Measurements from ENCODE around the gene LILRB4.
A peak's percentile ranks its signal among the peaks of the same experiment; 100 is the strongest.
"Not testable (repeated sequence)": the region's sequence is repeated elsewhere in the genome, so short reads cannot be mapped to it uniquely, and the experiment has no call there.

The LILRB4 gene

GRCh38 chr19:54662730-54663129, at the start of gene LILRB4:
Gene LILRB4 (plus strand): TSS chr19:54662985. CDS start chr19:54663034, 49 bp downstream.
- intact Hi-C loops (cut with DNase I), result no loop called here
- DNase-seq, result peak in 3 of 10 donors; percentile 7 to 84 (median 21)

GRCh38 chr19:54614726-54615125, 48.1 kb upstream of the LILRB4 start:
- no peak for DNase-seq
- intact Hi-C loops (cut with DNase I), result no loop called here

- DNase-seq, result no peak
- intact Hi-C loops (cut with DNase I), result no loop called here
Measured at GRCh38 chr19:54616057-54616456, 46.7 kb upstream of the LILRB4 start.

GRCh38 chr19:54616821-54617560, 45.8 kb upstream of the LILRB4 start:
- DNase-seq, result peak in 1 of 10 donors; percentile 41
- intact Hi-C loops (cut with DNase I), result no loop called here

- intact Hi-C loops (cut with DNase I), result no loop called here
- DNase-seq, result no peak
Measured at GRCh38 chr19:54620464-54620863, 42.3 kb upstream of the LILRB4 start.

- no peak for DNase-seq
- intact Hi-C loops (cut with DNase I), result no loop called here
Measured at GRCh38 chr19:54622431-54622830, 40.4 kb upstream of the LILRB4 start.

GRCh38 chr19:54624234-54624633, 38.6 kb upstream of the LILRB4 start:
- DNase-seq; intact Hi-C loops (cut with DNase I): not testable (repeated sequence)

GRCh38 chr19:54624934-54625730, 37.7 kb upstream of the LILRB4 start:
- peak in 1 of 10 donors; percentile 44 for DNase-seq

GRCh38 chr19:54626757-54627156, 36.0 kb upstream of the LILRB4 start:
- DNase-seq, result no peak
- intact Hi-C loops (cut with DNase I), result no loop called here

More at GRCh38 chr19:54624934-54625730, 37.7 kb upstream of the LILRB4 start:
- intact Hi-C loops (cut with DNase I), result not testable (repeated sequence)

GRCh38 chr19:54627912-54628311, 34.9 kb upstream of the LILRB4 start:
- intact Hi-C loops (cut with DNase I); DNase-seq: not testable (repeated sequence)

GRCh38 chr19:54630262-54630661, 32.5 kb upstream of the LILRB4 start, which contains the start of gene LILRB1:
Gene LILRB1 (plus strand): TSS chr19:54630484. CDS start chr19:54631074, 590 bp downstream.
- intact Hi-C loops (cut with DNase I); DNase-seq: not testable (repeated sequence)

GRCh38 chr19:54630782-54631181, 32.0 kb upstream of the LILRB4 start:
- no peak for DNase-seq
- intact Hi-C loops (cut with DNase I), result no loop called here

GRCh38 chr19:54631489-54632337, 31.1 kb upstream of the LILRB4 start:
- intact Hi-C loops (cut with DNase I); DNase-seq: not testable (repeated sequence)

- not testable (repeated sequence) for DNase-seq
Measured at GRCh38 chr19:54632517-54632916, 30.3 kb upstream of the LILRB4 start.

GRCh38 chr19:54633401-54633800, 29.4 kb upstream of the LILRB4 start:
- intact Hi-C loops (cut with DNase I), result no loop called here
- DNase-seq, result no peak

More at GRCh38 chr19:54632517-54632916, 30.3 kb upstream of the LILRB4 start:
- intact Hi-C loops (cut with DNase I), result not testable (repeated sequence)

GRCh38 chr19:54636081-54636480, 26.7 kb upstream of the LILRB4 start:
- intact Hi-C loops (cut with DNase I), result not testable (repeated sequence)

GRCh38 chr19:54638683-54639082, 24.1 kb upstream of the LILRB4 start:
- DNase-seq, result peak in 1 of 10 donors; percentile 55

More at GRCh38 chr19:54636081-54636480, 26.7 kb upstream of the LILRB4 start:
- not testable (repeated sequence) for DNase-seq

GRCh38 chr19:54642953-54643352, 19.8 kb upstream of the LILRB4 start:
- intact Hi-C loops (cut with DNase I); DNase-seq: not testable (repeated sequence)

More at GRCh38 chr19:54638683-54639082, 24.1 kb upstream of the LILRB4 start:
- intact Hi-C loops (cut with DNase I), result no loop called here

- DNase-seq; intact Hi-C loops (cut with DNase I): not testable (repeated sequence)
Measured at GRCh38 chr19:54643583-54643982, 19.2 kb upstream of the LILRB4 start.

GRCh38 chr19:54644056-54644455, 18.7 kb upstream of the LILRB4 start:
- intact Hi-C loops (cut with DNase I), result no loop called here
- peak in 1 of 10 donors; percentile 10 for DNase-seq
